ENCODE data around the gene PIK3AP1.

- TF ChIP-seq CTCF (conservative IDR thresholded peaks at IDR 0.05; ENCODE audit: low read depth, low read length) (no peak), EZH2phosphoT487 (IDR thresholded peaks at IDR 0.05; ENCODE audit: borderline replicate concordance, low read length) (no peak)
These were observed 5.5 kb downstream of the PIK3AP1 start for GRCh38 chr10:96714746-96715255.

Data from PC-3 (cell line).